Testis (tissue), 3 donors: ENCODE results near the gene LONP1. TPM values are rescaled to one million over a fixed set of nuclear protein-coding genes. Genes with fewer than 3 reads are reported as not detected.
"Not testable (repeated sequence)": the region's sequence is repeated elsewhere in the genome, so short reads cannot be mapped to it uniquely, and the experiment has no call there.

Experiments
- DNase-seq: peaks from one replicate; pipeline ENCODE4 v3.0.0-alpha.2; 2019
- H3K27ac ChIP-seq, 2 donors: fragments of 200-600 bp; sonication (generic); one replicate each; pipeline ENCODE4 v1.5.1; 2019
- H3K27me3 ChIP-seq: fragments of 200-600 bp; sonication (generic); one replicate; pipeline ENCODE4 v1.5.1; 2019
- H3K36me3 ChIP-seq: fragments of 200-600 bp; sonication (generic); one replicate; pipeline ENCODE4 v1.5.1; 2017; ENCODE audit warnings: low read depth; ENCODE audit errors: missing control alignments
- H3K4me1 ChIP-seq: fragments of 200-600 bp; sonication (generic); one replicate; pipeline ENCODE4 v1.5.1; 2019
- H3K4me3 ChIP-seq, 2 donors: fragments of 200-600 bp; sonication (generic); one replicate each; pipeline ENCODE4 v1.5.1; 2017 to 2019
- H3K9me3 ChIP-seq: fragments of 200-600 bp; sonication (generic); one replicate; pipeline ENCODE4 v1.5.1; 2017
- CTCF ChIP-seq, 3 experiments: fragments of 450-650 bp in 2 of 3; fragments of 200-600 bp in 1 of 3; sonication (generic) in 1 of 3; IDR thresholded peaks; one replicate each; pipeline ENCODE4 v1.5.1; 2016 to 2019; ENCODE audit warnings: antibody characterized with exemption in 3 of 3, mild to moderate bottlenecking in 2 of 3, moderate library complexity in 1 of 3
- POLR2A ChIP-seq: fragments of 450-650 bp; IDR thresholded peaks from one replicate; pipeline ENCODE4 v1.6.1; 2017; ENCODE audit warnings: antibody characterized with exemption, mild to moderate bottlenecking, moderate library complexity
- WGBS, 2 donors: methylation state at CpG; one replicate each; pipeline ENCODE4 v1.1.5; 2018; 5-methylcytosine and 5-hydroxymethylcytosine counted together
- intact Hi-C: fragments of 100-400 bp; cut with DNase I; formaldehyde crosslinking; loops from one replicate; pipeline ENCODE4 v1.15.1; 2023; ENCODE audit warnings: low total_unique reads
- polyA plus RNA-seq: library from polyadenylated mRNA; stranded (reverse); fragments of 350-450 nt; fragmentation: Illumina TruSeq; extraction: RNeasy Lipid Tissue Mini Kit (QIAGEN cat#74804); gene quantifications from one replicate; pipeline ENCODE4 v1.2.3, GENCODE V29; 2014; ENCODE audit warnings: low read depth, low replicate concordance; ENCODE audit not compliant: insufficient read depth
- total RNA-seq, 2 donors: library from RNA; depleted of rRNA; stranded (reverse); fragments of >200 nt; gene quantifications; one replicate each; pipeline ENCODE4 v1.2.3, GENCODE V29; 2016

LONP1 gene
- total and polyA plus RNA-seq, 3 donors from 2014 or later, result 48.1 to 133 (median 100) TPM

GRCh38 chr19:5762608-5763217 is 42.8 kb upstream of the LONP1 start:
- intact Hi-C loops, result no loop called here
- Histone ChIP-seq H3K4me1 (no peaks in the 10 kb centered on the region), H3K27ac (no peak overlapping the region), H3K27me3 (no peaks in the 10 kb centered on the region), H3K9me3 (no peaks in the 10 kb centered on the region), H3K36me3 (no peaks in the 10 kb centered on the region), H3K4me3 (no peak overlapping the region)
- DNase-seq, result no peak
- TF ChIP-seq CTCF (IDR thresholded peaks at IDR 0.05), result no peak
- TF ChIP-seq POLR2A, result no peak
- WGBS, 2 donors, result 91 to 94% methylated on average over 5 of the region's 5 CpGs

GRCh38 chr19:5753743-5754142 is 33.8 kb upstream of the LONP1 start:
- Histone ChIP-seq H3K27ac (no peak overlapping the region), H3K9me3 (no peaks in the 10 kb centered on the region), H3K4me1 (no peaks in the 10 kb centered on the region), H3K27me3 (no peaks in the 10 kb centered on the region), H3K4me3 (no peak overlapping the region), H3K36me3 (no peaks in the 10 kb centered on the region)
- no peak for DNase-seq
- TF ChIP-seq POLR2A (no peak), CTCF (IDR thresholded peaks at IDR 0.05) (no peak)
- intact Hi-C loops, result no loop called here
- 69 to 81% methylated on average over 6 of the region's 6 CpGs for WGBS, 2 donors

- no peaks in the 10 kb centered on the region for H3K27me3 ChIP-seq
- intact Hi-C loops, result no loop called here
- no peaks in the 10 kb centered on the region for H3K36me3 ChIP-seq
- H3K4me3 ChIP-seq, result no peak overlapping the region
- H3K9me3 ChIP-seq, result no peaks in the 10 kb centered on the region
- DNase-seq, result no peak
- no peak overlapping the region for H3K27ac ChIP-seq
- 85 to 88% methylated on average over 7 of the region's 7 CpGs for WGBS, 2 donors
- TF ChIP-seq CTCF (IDR thresholded peaks at IDR 0.05) (no peak), POLR2A (no peak)
- H3K4me1 ChIP-seq, result no peaks in the 10 kb centered on the region
These were observed 31.8 kb upstream of the LONP1 start for GRCh38 chr19:5751709-5752108.

- Histone ChIP-seq H3K36me3 (no peaks in the 10 kb centered on the region), H3K4me3 (no peak overlapping the region), H3K4me1 (no peaks in the 10 kb centered on the region), H3K27ac (no peak overlapping the region), H3K27me3 (no peaks in the 10 kb centered on the region), H3K9me3 (no peaks in the 10 kb centered on the region)
- WGBS, 2 donors, result 91% methylated on average over 5 of the region's 5 CpGs
- TF ChIP-seq CTCF (IDR thresholded peaks at IDR 0.05) (no peak), POLR2A (no peak)
- DNase-seq, result no peak
- intact Hi-C loops, result no loop called here
These were observed 29.6 kb upstream of the LONP1 start for GRCh38 chr19:5749505-5749904.

GRCh38 chr19:5748920-5749319 is 29.0 kb upstream of the LONP1 start:
- H3K9me3 ChIP-seq, H3K27ac ChIP-seq, H3K4me3 ChIP-seq, H3K27me3 ChIP-seq, intact Hi-C loops, H3K4me1 ChIP-seq, H3K36me3 ChIP-seq, DNase-seq: not testable (repeated sequence)
- WGBS, 2 donors, result 44 to 58% methylated on average over 6 of the region's 6 CpGs

GRCh38 chr19:5744999-5745398 is 25.1 kb upstream of the LONP1 start:
- H3K27ac ChIP-seq, intact Hi-C loops, H3K36me3 ChIP-seq, H3K27me3 ChIP-seq, H3K4me3 ChIP-seq, H3K4me1 ChIP-seq, H3K9me3 ChIP-seq, DNase-seq: not testable (repeated sequence)
- WGBS, 2 donors, result 87 to 92% methylated on average over 10 of the region's 10 CpGs
